ENCODE results near the gene MAML2. TPM values are rescaled to one million over a fixed set of nuclear protein-coding genes. Genes with fewer than 3 reads are reported as not detected.

Gene MAML2
- polyA plus RNA-seq, 3 donors: 0.57 to 7.6 (median 1.2) TPM

GRCh38 chr11:96067160-96067559 is 275.8 kb downstream of the MAML2 start:
- Histone ChIP-seq H3K4me2 (replicated peaks; ENCODE audit: extremely low read depth, low read length, poor library complexity, severe bottlenecking) (no peak overlapping the region), H2AFZ (ENCODE audit: insufficient read depth, low read depth, low read length, poor library complexity, severe bottlenecking) (no peak overlapping the region), H3K79me2 (ENCODE audit: insufficient read depth, low read length) (no peaks in the 10 kb centered on the region), H3K9ac (ENCODE audit: insufficient read depth, low read length, poor library complexity, severe bottlenecking) (no peak overlapping the region), H3K4me3 (replicated peaks in 1 of 3; ENCODE audit: low read depth in 2 of 3, low read length in 3 of 3) (no peak overlapping the region), H4K20me1 (ENCODE audit: insufficient read depth, low read length) (peaks cover 4% of the 10 kb centered on the region), H3K4me1 (ENCODE audit: control insufficient read depth in 1 of 2, insufficient read depth in 2 of 2, low read length in 2 of 2) (no peaks in the 10 kb centered on the region), H3K9me3 (replicated peaks in 1 of 2; ENCODE audit: control insufficient read depth in 1 of 2, insufficient read depth in 1 of 2, low read length in 2 of 2) (no peaks in the 10 kb centered on the region), H3K27ac (ENCODE audit: low read depth in 1 of 2, low read length in 2 of 2) (no peak overlapping the region), H3K27me3 (ENCODE audit: control insufficient read depth in 2 of 2, insufficient read depth in 2 of 2, low read length in 2 of 2) (no peaks in the 10 kb centered on the region), H3K36me3 (replicated peaks in 1 of 2; ENCODE audit: control insufficient read depth in 1 of 2, insufficient read depth in 2 of 2, low read length in 2 of 2) (no peaks in the 10 kb centered on the region)
- TF ChIP-seq CTCF (IDR thresholded peaks at IDR 0.05): no peak
- no peaks in the 10 kb centered on the region for H3K4me1 Mint-ChIP-seq
- intact Hi-C loops (cut with micrococcal nuclease): no loop called here
- no peak overlapping the region for H3K27ac Mint-ChIP-seq
- H3K9me3 Mint-ChIP-seq: peaks cover 0 to 2% (median 0%) of the 10 kb centered on the region in 7 donors
- H3K36me3 Mint-ChIP-seq: peaks cover 0 to 7% of the 10 kb centered on the region in 2 donors
- WGBS (ENCODE audit: insufficient coverage): no CpG with 5 or more reads among the region's 3 CpGs
- DNase-seq: no peak
- H3K4me3 Mint-ChIP-seq: no peak overlapping the region
- no peaks in the 10 kb centered on the region for H3K27me3 Mint-ChIP-seq (ENCODE audit: low read depth in 3 of 3)

GRCh38 chr11:96065379-96065778 is 277.6 kb downstream of the MAML2 start:
- Histone ChIP-seq H3K27ac (ENCODE audit: low read depth in 1 of 2, low read length in 2 of 2) (no peak overlapping the region), H3K9ac (ENCODE audit: insufficient read depth, low read length, poor library complexity, severe bottlenecking) (no peak overlapping the region), H4K20me1 (ENCODE audit: insufficient read depth, low read length) (peaks cover 4% of the 10 kb centered on the region), H3K27me3 (ENCODE audit: control insufficient read depth in 2 of 2, insufficient read depth in 2 of 2, low read length in 2 of 2) (no peaks in the 10 kb centered on the region), H3K4me2 (replicated peaks; ENCODE audit: extremely low read depth, low read length, poor library complexity, severe bottlenecking) (no peak overlapping the region), H3K36me3 (replicated peaks in 1 of 2; ENCODE audit: control insufficient read depth in 1 of 2, insufficient read depth in 2 of 2, low read length in 2 of 2) (no peaks in the 10 kb centered on the region), H2AFZ (ENCODE audit: insufficient read depth, low read depth, low read length, poor library complexity, severe bottlenecking) (no peak overlapping the region), H3K9me3 (replicated peaks in 1 of 2; ENCODE audit: control insufficient read depth in 1 of 2, insufficient read depth in 1 of 2, low read length in 2 of 2) (no peaks in the 10 kb centered on the region), H3K4me3 (replicated peaks in 1 of 3; ENCODE audit: low read depth in 2 of 3, low read length in 3 of 3) (no peak overlapping the region), H3K4me1 (ENCODE audit: control insufficient read depth in 1 of 2, insufficient read depth in 2 of 2, low read length in 2 of 2) (no peaks in the 10 kb centered on the region), H3K79me2 (ENCODE audit: insufficient read depth, low read length) (no peaks in the 10 kb centered on the region)
- Mint-ChIP-seq H3K36me3 (peaks cover 2 to 4% of the 10 kb centered on the region in 2 donors), H3K9me3 (peaks cover 0 to 2% (median 0%) of the 10 kb centered on the region in 7 donors), H3K4me3 (no peak overlapping the region), H3K27ac (no peak overlapping the region), H3K27me3 (ENCODE audit: low read depth in 3 of 3) (no peaks in the 10 kb centered on the region), H3K4me1 (no peaks in the 10 kb centered on the region)
- TF ChIP-seq CTCF (IDR thresholded peaks at IDR 0.05): no peak
- 90% methylated on average over 1 of the region's 3 CpGs for WGBS (ENCODE audit: insufficient coverage)
- intact Hi-C loops (cut with micrococcal nuclease): no loop called here
- no peak for DNase-seq
